IMR-90 (cell line): ENCODE measurements around the gene HDAC3.

ENCODE experiments used
- BHLHE40 ChIP-seq: fragments of 150-350 bp; IDR thresholded peaks from 2 replicates; pipeline ENCODE4 v1.6.1; 2016; ENCODE audit warnings: mild to moderate bottlenecking, low read depth, low read length
- CEBPB ChIP-seq: IDR thresholded peaks from 2 replicates; pipeline ENCODE4 v1.6.1; 2012; ENCODE audit warnings: low read depth, low read length, improper control_type of control experiment
- CTCF ChIP-seq: conservative IDR thresholded peaks from 2 replicates; pipeline ENCODE4 v1.5.1; 2012; ENCODE audit warnings: mild to moderate bottlenecking, low read depth, low read length, improper control_type of control experiment
- ELK1 ChIP-seq: fragments of 150-350 bp; IDR thresholded peaks from 2 replicates; pipeline ENCODE4 v1.6.1; 2016; ENCODE audit warnings: low read depth, mild to moderate bottlenecking, low read length, moderate library complexity, borderline replicate concordance
- FOS ChIP-seq: fragments of 150-350 bp; IDR thresholded peaks from 2 replicates; pipeline ENCODE4 v1.6.1; 2016; ENCODE audit warnings: low read depth, low read length
- MAFK ChIP-seq: IDR thresholded peaks from 2 replicates; pipeline ENCODE4 v1.6.1; 2012; ENCODE audit warnings: low read depth, low read length, improper control_type of control experiment
- MXI1 ChIP-seq: IDR thresholded peaks from 2 replicates; pipeline ENCODE4 v1.6.1; 2012; ENCODE audit warnings: low read depth, mild to moderate bottlenecking, low read length, moderate library complexity, borderline replicate concordance
- POLR2A ChIP-seq: IDR thresholded peaks from 2 replicates; pipeline ENCODE4 v1.6.1; 2012; ENCODE audit warnings: mild to moderate bottlenecking, low read depth, low read length
- RAD21 ChIP-seq: IDR thresholded peaks from 2 replicates; pipeline ENCODE4 v1.6.1; 2012; ENCODE audit warnings: low read length, improper control_type of control experiment
- RCOR1 ChIP-seq: IDR thresholded peaks from 2 replicates; pipeline ENCODE4 v1.6.1; 2012; ENCODE audit warnings: mild to moderate bottlenecking, low read length, improper control_type of control experiment; ENCODE audit not compliant: insufficient replicate concordance
- RFX5 ChIP-seq: IDR thresholded peaks from 2 replicates; pipeline ENCODE4 v1.8.0; 2012; ENCODE audit warnings: low read depth, mild to moderate bottlenecking, low read length, moderate library complexity
- USF2 ChIP-seq: fragments of 150-350 bp; IDR thresholded peaks from 2 replicates; pipeline ENCODE4 v1.6.1; 2017; ENCODE audit warnings: mild to moderate bottlenecking, antibody characterized with exemption, low read length, low read depth

GRCh38 chr5:141609044-141609443 is 27.6 kb downstream of the HDAC3 start:
- TF ChIP-seq ELK1: no peak
- no peak for TF ChIP-seq CTCF
- no peak for TF ChIP-seq FOS
- TF ChIP-seq USF2: no peak
- no peak for TF ChIP-seq MAFK
- TF ChIP-seq POLR2A: no peak
- no peak for TF ChIP-seq CEBPB
- no peak for TF ChIP-seq BHLHE40
- no peak for TF ChIP-seq RFX5
- no peak for TF ChIP-seq MXI1
- no peak for TF ChIP-seq RAD21
- TF ChIP-seq RCOR1: no peak
